Fibroblast of lung (primary cell): Measurements from ENCODE around the gene BTBD16. TPM values are rescaled to one million over a fixed set of nuclear protein-coding genes. Genes with fewer than 3 reads are reported as not detected.

ENCODE experiments used
- DNase-seq, 2 donors: peaks; one replicate each; pipeline versions ENCODE4 v3.0.0 to v3.0.0-alpha.2; 2010; ENCODE audit warnings: low read depth in 2 of 2
- H2AFZ ChIP-seq: 2 replicates; pipeline ENCODE4 v1.5.1; 2012; ENCODE audit warnings: low read length, control low read depth, inconsistent platforms
- H3K27ac ChIP-seq: 2 replicates; pipeline ENCODE4 v1.5.1; 2011; ENCODE audit warnings: low read length, control low read depth; ENCODE audit not compliant: insufficient read depth
- H3K27me3 ChIP-seq: 2 replicates; pipeline ENCODE4 v1.5.1; 2011; ENCODE audit warnings: mild to moderate bottlenecking, low read length; ENCODE audit not compliant: control insufficient read depth, insufficient read depth
- H3K36me3 ChIP-seq: 2 replicates; pipeline ENCODE4 v1.5.1; 2011; ENCODE audit warnings: low read length; ENCODE audit not compliant: control insufficient read depth, insufficient read depth
- H3K4me1 ChIP-seq: 2 replicates; pipeline ENCODE4 v1.5.1; 2011; ENCODE audit warnings: low read length; ENCODE audit not compliant: control insufficient read depth, insufficient read depth; ENCODE audit errors: extremely low read depth
- H3K4me2 ChIP-seq: 2 replicates; pipeline ENCODE4 v1.5.1; 2011; ENCODE audit warnings: low read length, control low read depth; ENCODE audit not compliant: insufficient read depth; ENCODE audit errors: extremely low read depth
- H3K4me3 ChIP-seq, 4 experiments: fragments of 200-600 bp in 1 of 4; sonication (generic) in 1 of 4; replicated peaks in 1 of 4; 2 replicates each; pipeline ENCODE4 v1.5.1; 2011 to 2016; ENCODE audit warnings: low read length in 4 of 4, low read depth in 3 of 4, mild to moderate bottlenecking in 3 of 4, control low read depth in 2 of 4, inconsistent platforms in 1 of 4, mixed read lengths in 1 of 4; ENCODE audit not compliant: insufficient read depth in 1 of 4; ENCODE audit errors: control extremely low read depth in 1 of 4
- H3K79me2 ChIP-seq: 2 replicates; pipeline ENCODE4 v1.5.1; 2012; ENCODE audit warnings: mild to moderate bottlenecking, low read length, inconsistent platforms; ENCODE audit not compliant: control insufficient read depth, insufficient read depth
- H3K9ac ChIP-seq: 2 replicates; pipeline ENCODE4 v1.5.1; 2011; ENCODE audit warnings: mild to moderate bottlenecking, low read length, control low read depth; ENCODE audit not compliant: insufficient read depth
- H3K9me3 ChIP-seq: 2 replicates; pipeline ENCODE4 v1.5.1; 2012; ENCODE audit warnings: low read depth, low read length; ENCODE audit not compliant: control insufficient read depth, insufficient read depth
- H4K20me1 ChIP-seq: 2 replicates; pipeline ENCODE4 v1.5.1; 2011; ENCODE audit warnings: low read length; ENCODE audit not compliant: control insufficient read depth, insufficient read depth; ENCODE audit errors: extremely low read depth
- CTCF ChIP-seq, 2 donors: IDR thresholded peaks in 1 of 2; conservative IDR thresholded peaks in 1 of 2; 1 replicate in 1 of 2; 2 replicates in 1 of 2; pipeline ENCODE4 v1.5.1; 2011 to 2012; ENCODE audit warnings: low read length in 2 of 2, control low read depth in 1 of 2, inconsistent platforms in 1 of 2, low read depth in 1 of 2, mild to moderate bottlenecking in 1 of 2
- EZH2 ChIP-seq: IDR thresholded peaks from 2 replicates; pipeline ENCODE4 v1.5.1; 2012; ENCODE audit warnings: low read length, control low read depth, mild to moderate bottlenecking; ENCODE audit errors: missing control alignments
- polyA plus RNA-seq, 2 donors: library from polyadenylated mRNA; depleted of rRNA in 1 of 2; stranded (reverse) in 1 of 2; unstranded in 1 of 2; fragments of >200 nt; gene quantifications; 2 replicates each; pipeline ENCODE4 v1.2.1, GENCODE V29; 2011 to 2012; ENCODE audit warnings: missing spikeins in 1 of 2
- total RNA-seq: library from RNA; depleted of rRNA; stranded (reverse); fragments of >200 nt; gene quantifications from 2 replicates; pipeline ENCODE4 v1.2.1, GENCODE V29; 2014

The BTBD16 gene
- total and polyA plus RNA-seq, 2 donors (not counting 1 experiment from before 2014, with no cell fraction given) = not detected

DNA sequence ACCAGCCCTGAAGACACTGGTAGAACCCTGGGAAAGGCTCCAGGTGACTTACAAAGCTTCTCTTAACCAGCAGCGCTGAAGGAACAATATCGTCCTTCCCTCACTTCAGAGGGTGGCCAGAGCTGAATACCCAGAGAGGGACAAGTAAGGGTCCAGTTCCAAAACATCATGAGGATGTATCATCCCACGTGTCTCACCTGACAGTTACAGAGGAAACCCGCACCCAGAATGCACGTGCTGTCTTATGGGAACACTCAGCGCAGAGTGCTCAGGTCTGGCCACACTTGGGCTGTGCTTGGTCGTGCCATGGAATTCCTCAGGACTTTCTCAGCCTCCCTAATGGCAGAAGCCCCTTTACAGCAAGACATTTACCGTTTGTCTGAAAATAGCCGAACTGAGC, 46.9 kb upstream of the BTBD16 start:
- Histone ChIP-seq H3K4me1 (no peaks in the 10 kb centered on the region), H3K36me3 (peaks cover 5% of the 10 kb centered on the region), H3K9ac (no peak overlapping the region), H3K79me2 (no peaks in the 10 kb centered on the region), H4K20me1 (no peaks in the 10 kb centered on the region), H3K4me2 (no peak overlapping the region), H2AFZ (no peak overlapping the region), H3K4me3 (no peak overlapping the region), H3K27ac (no peak overlapping the region), H3K9me3 (no peaks in the 10 kb centered on the region), H3K27me3 (no peaks in the 10 kb centered on the region)
- TF ChIP-seq EZH2 (no peak), CTCF (conservative IDR thresholded peaks at IDR 0.05 in 1 of 2, IDR thresholded peaks at IDR 0.05 in 1 of 2; ENCODE audit: low read depth in 1 of 2, low read length in 2 of 2) (no peak)
- DNase-seq = no peak

DNA sequence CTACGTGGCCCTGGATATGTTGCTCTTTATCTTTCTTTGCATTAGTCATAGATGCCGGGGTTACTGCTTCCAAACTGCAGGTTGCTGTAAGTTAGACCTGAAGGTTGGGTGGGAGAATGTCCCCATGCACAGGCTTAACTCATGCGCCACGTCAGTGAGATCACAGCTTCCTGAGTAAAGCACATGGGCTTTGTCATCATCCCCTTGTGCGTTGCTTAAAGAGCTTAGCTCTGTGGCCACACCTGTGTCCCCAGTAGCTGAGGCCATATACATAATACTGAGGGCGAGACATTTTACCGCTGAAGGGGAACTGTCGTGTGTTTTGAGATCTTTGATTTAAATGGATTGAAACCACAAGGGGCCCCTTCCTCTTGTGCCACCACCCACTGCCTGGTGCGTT, 45.8 kb upstream of the BTBD16 start:
- DNase-seq = no peak
- Histone ChIP-seq H4K20me1 (no peaks in the 10 kb centered on the region), H3K4me3 (no peak overlapping the region), H2AFZ (no peak overlapping the region), H3K9ac (no peak overlapping the region), H3K79me2 (no peaks in the 10 kb centered on the region), H3K4me1 (no peaks in the 10 kb centered on the region), H3K4me2 (no peak overlapping the region), H3K27ac (no peak overlapping the region), H3K27me3 (no peaks in the 10 kb centered on the region), H3K36me3 (peaks cover 7% of the 10 kb centered on the region), H3K9me3 (no peaks in the 10 kb centered on the region)
- TF ChIP-seq EZH2 (no peak), CTCF (conservative IDR thresholded peaks at IDR 0.05 in 1 of 2, IDR thresholded peaks at IDR 0.05 in 1 of 2; ENCODE audit: low read depth in 1 of 2, low read length in 2 of 2) (no peak)

DNA sequence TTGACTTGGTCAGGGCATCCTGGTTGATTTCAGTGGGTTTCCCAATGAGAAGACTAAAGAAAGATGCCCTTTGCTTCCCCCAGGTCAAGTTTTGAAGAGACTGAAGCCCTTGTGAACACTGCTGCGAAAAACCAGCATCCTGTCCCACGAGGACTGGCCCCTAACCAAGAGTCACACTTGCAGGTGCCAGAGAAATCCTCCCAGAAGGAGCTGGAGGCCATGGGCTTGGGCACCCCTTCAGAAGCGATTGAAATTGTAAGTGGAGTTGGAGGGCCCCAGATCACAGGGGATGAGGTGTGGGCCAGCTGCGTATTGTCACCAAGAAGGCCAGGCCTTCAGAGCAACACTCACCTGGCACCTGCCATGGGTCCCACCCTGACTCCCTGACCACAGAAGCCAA, 43.3 kb upstream of the BTBD16 start:
- Histone ChIP-seq H3K9me3 (no peaks in the 10 kb centered on the region), H3K4me1 (no peaks in the 10 kb centered on the region), H3K79me2 (no peaks in the 10 kb centered on the region), H2AFZ (no peak overlapping the region), H3K4me3 (no peak overlapping the region), H3K27ac (no peak overlapping the region), H4K20me1 (no peaks in the 10 kb centered on the region), H3K36me3 (peaks cover 8% of the 10 kb centered on the region), H3K4me2 (no peak overlapping the region), H3K9ac (no peak overlapping the region), H3K27me3 (no peaks in the 10 kb centered on the region)
- no peak for DNase-seq
- TF ChIP-seq CTCF (conservative IDR thresholded peaks at IDR 0.05 in 1 of 2, IDR thresholded peaks at IDR 0.05 in 1 of 2; ENCODE audit: low read depth in 1 of 2, low read length in 2 of 2) (no peak), EZH2 (no peak)
